ENCODE measurements around the gene LSR. TPM values are rescaled to one million over a fixed set of nuclear protein-coding genes. Genes with fewer than 3 reads are reported as not detected.
A peak's percentile ranks its signal among the peaks of the same experiment; 100 is the strongest.

LSR gene
- polyA plus RNA-seq, 3 donors = 0.08 to 0.17 TPM; not detected in 1

- no peaks in the 10 kb centered on the region for H3K9me3 Mint-ChIP-seq
- peaks cover 50 to 70% of the 10 kb centered on the region in 2 donors for H3K36me3 ChIP-seq (replicated peaks in 1 of 2; ENCODE audit: control insufficient read depth in 1 of 2, insufficient read depth in 2 of 2, low read length in 2 of 2)
- H3K79me2 ChIP-seq (ENCODE audit: insufficient read depth, low read length) = peaks cover 24% of the 10 kb centered on the region
- peak overlapping the region; percentile 48 to 93 (median 80) for H3K27ac Mint-ChIP-seq
- H3K27me3 ChIP-seq (ENCODE audit: control insufficient read depth in 2 of 2, insufficient read depth in 2 of 2, low read length in 2 of 2) = no peaks in the 10 kb centered on the region
- H3K4me1 Mint-ChIP-seq = peaks cover 41% of the 10 kb centered on the region
- peaks cover 65 to 70% of the 10 kb centered on the region in 2 donors for H3K36me3 Mint-ChIP-seq
- H3K4me1 ChIP-seq (ENCODE audit: control insufficient read depth in 1 of 2, insufficient read depth in 2 of 2, low read length in 2 of 2) = peaks cover 42 to 50% of the 10 kb centered on the region in 2 donors
- DNase-seq = peak; percentile 53 to 79 (median 69)
- peak overlapping the region; percentile 67 to 74 for H3K4me3 Mint-ChIP-seq
- no peaks in the 10 kb centered on the region for H3K9me3 ChIP-seq (replicated peaks in 1 of 2; ENCODE audit: control insufficient read depth in 1 of 2, insufficient read depth in 1 of 2, low read length in 2 of 2)
- peaks cover 54% of the 10 kb centered on the region for H4K20me1 ChIP-seq (ENCODE audit: insufficient read depth, low read length)
- H3K9ac ChIP-seq (ENCODE audit: insufficient read depth, low read length, poor library complexity, severe bottlenecking) = no peak overlapping the region
- peak overlapping the region; percentile 1 for H2AFZ ChIP-seq (ENCODE audit: insufficient read depth, low read depth, low read length, poor library complexity, severe bottlenecking)
- peak overlapping the region in 1 of 3 experiments; percentile 6 for H3K4me3 ChIP-seq (replicated peaks in 1 of 3; ENCODE audit: low read depth in 2 of 3, low read length in 3 of 3)
- intact Hi-C loops (cut with micrococcal nuclease) = loop anchor here (1.0 to 5.0 kb wide), 5 partner anchors 9 to 225 kb away; no protein-coding TSS in a partner anchor
- H3K27ac ChIP-seq (ENCODE audit: low read depth in 1 of 2, low read length in 2 of 2) = peak overlapping the region; percentile 20 to 34
- H3K4me2 ChIP-seq (replicated peaks; ENCODE audit: extremely low read depth, low read length, poor library complexity, severe bottlenecking) = peak overlapping the region; percentile 23
- H3K27me3 Mint-ChIP-seq (ENCODE audit: low read depth in 3 of 3) = peaks cover 0 to 5% (median 3%) of the 10 kb centered on the region in 3 donors
- WGBS (ENCODE audit: insufficient coverage) = 22% methylated on average over 13 of the region's 16 CpGs
- TF ChIP-seq CTCF (IDR thresholded peaks at IDR 0.05) = no peak
Observed at GRCh38 chr19:35272122-35272719, 23.4 kb downstream of the LSR start.

GRCh38 chr19:35272954-35273649 lies 24.3 kb downstream of the LSR start:
- Histone ChIP-seq H3K4me2 (replicated peaks; ENCODE audit: extremely low read depth, low read length, poor library complexity, severe bottlenecking) (peak overlapping the region; percentile 23), H3K9ac (ENCODE audit: insufficient read depth, low read length, poor library complexity, severe bottlenecking) (peak overlapping the region; percentile 8), H4K20me1 (ENCODE audit: insufficient read depth, low read length) (peaks cover 63% of the 10 kb centered on the region), H3K27ac (ENCODE audit: low read depth in 1 of 2, low read length in 2 of 2) (peak overlapping the region in 1 of 2 donors; percentile 20), H3K4me1 (ENCODE audit: control insufficient read depth in 1 of 2, insufficient read depth in 2 of 2, low read length in 2 of 2) (peaks cover 39 to 44% of the 10 kb centered on the region in 2 donors), H3K9me3 (replicated peaks in 1 of 2; ENCODE audit: control insufficient read depth in 1 of 2, insufficient read depth in 1 of 2, low read length in 2 of 2) (no peaks in the 10 kb centered on the region), H3K36me3 (replicated peaks in 1 of 2; ENCODE audit: control insufficient read depth in 1 of 2, insufficient read depth in 2 of 2, low read length in 2 of 2) (peaks cover 58 to 79% of the 10 kb centered on the region in 2 donors), H2AFZ (ENCODE audit: insufficient read depth, low read depth, low read length, poor library complexity, severe bottlenecking) (no peak overlapping the region), H3K27me3 (ENCODE audit: control insufficient read depth in 2 of 2, insufficient read depth in 2 of 2, low read length in 2 of 2) (no peaks in the 10 kb centered on the region), H3K79me2 (ENCODE audit: insufficient read depth, low read length) (peaks cover 18% of the 10 kb centered on the region), H3K4me3 (replicated peaks in 1 of 3; ENCODE audit: low read depth in 2 of 3, low read length in 3 of 3) (no peak overlapping the region)
- no peak for DNase-seq
- no peak for TF ChIP-seq CTCF (IDR thresholded peaks at IDR 0.05)
- H3K4me3 Mint-ChIP-seq = no peak overlapping the region
- no peaks in the 10 kb centered on the region for H3K9me3 Mint-ChIP-seq
- H3K27ac Mint-ChIP-seq = peak overlapping the region; percentile 20 to 83 (median 57)
- intact Hi-C loops (cut with micrococcal nuclease) = loop anchor here (1.0 to 5.0 kb wide), 5 partner anchors 8 to 224 kb away; no protein-coding TSS in a partner anchor
- H3K4me1 Mint-ChIP-seq = peaks cover 41% of the 10 kb centered on the region
- 72% methylated on average over 8 of the region's 10 CpGs for WGBS (ENCODE audit: insufficient coverage)
- H3K36me3 Mint-ChIP-seq = peaks cover 73 to 78% of the 10 kb centered on the region in 2 donors
- peaks cover 0 to 5% (median 3%) of the 10 kb centered on the region in 3 donors for H3K27me3 Mint-ChIP-seq (ENCODE audit: low read depth in 3 of 3)

Data from CD14-positive monocyte (primary cell).